Stimulated activated naive CD8-positive, alpha-beta T cell treated with anti-CD3 and anti-CD28 coated beads, Interleukin-15, Interleukin-2, amounts not matched to agents 100 ng/mL and 50 ng/mL, for 24 hours (primary cell): Measurements from ENCODE around the gene PIGQ.

Experiments
- H3K27ac Mint-ChIP-seq: one replicate; pipeline ENCODE4 v1.8.0; 2021; ENCODE audit warnings: mild to moderate bottlenecking, mixed read lengths
- H3K27me3 Mint-ChIP-seq: one replicate; pipeline ENCODE4 v1.8.0; 2021; ENCODE audit warnings: mixed read lengths
- H3K36me3 Mint-ChIP-seq: one replicate; pipeline ENCODE4 v1.8.0; 2021; ENCODE audit warnings: low read depth, mixed read lengths
- H3K4me1 Mint-ChIP-seq: one replicate; pipeline ENCODE4 v1.8.0; 2021; ENCODE audit warnings: low read depth, mixed read lengths
- H3K4me3 Mint-ChIP-seq: one replicate; pipeline ENCODE4 v1.8.0; 2021; ENCODE audit warnings: mild to moderate bottlenecking, mixed read lengths
- H3K9me3 Mint-ChIP-seq: one replicate; pipeline ENCODE4 v1.8.0; 2021; ENCODE audit warnings: mixed read lengths

The PIGQ gene

GRCh38 chr16:567373-568256 is 2.2 kb upstream of the PIGQ start:
- Mint-ChIP-seq H3K27ac (peak overlapping the region; percentile 16), H3K9me3 (no peaks in the 10 kb centered on the region), H3K27me3 (peaks cover 2% of the 10 kb centered on the region), H3K4me1 (peaks cover 29% of the 10 kb centered on the region), H3K4me3 (peak overlapping the region; percentile 35), H3K36me3 (no peaks in the 10 kb centered on the region)

GRCh38 chr16:568401-569258 is 1.1 kb upstream of the PIGQ start:
- peak overlapping the region; percentile 84 for H3K4me3 Mint-ChIP-seq
- peaks cover 29% of the 10 kb centered on the region for H3K4me1 Mint-ChIP-seq
- H3K27ac Mint-ChIP-seq: peak overlapping the region; percentile 90
- H3K27me3 Mint-ChIP-seq: no peaks in the 10 kb centered on the region
- H3K9me3 Mint-ChIP-seq: no peaks in the 10 kb centered on the region
- H3K36me3 Mint-ChIP-seq: no peaks in the 10 kb centered on the region

- no peaks in the 10 kb centered on the region for H3K27me3 Mint-ChIP-seq
- H3K4me1 Mint-ChIP-seq: peaks cover 19% of the 10 kb centered on the region
- H3K36me3 Mint-ChIP-seq: no peaks in the 10 kb centered on the region
- no peak overlapping the region for H3K27ac Mint-ChIP-seq
- H3K4me3 Mint-ChIP-seq: no peak overlapping the region
- H3K9me3 Mint-ChIP-seq: no peaks in the 10 kb centered on the region
Observed at GRCh38 chr16:572865-573650, 3.3 kb downstream of the PIGQ start.

DNA sequence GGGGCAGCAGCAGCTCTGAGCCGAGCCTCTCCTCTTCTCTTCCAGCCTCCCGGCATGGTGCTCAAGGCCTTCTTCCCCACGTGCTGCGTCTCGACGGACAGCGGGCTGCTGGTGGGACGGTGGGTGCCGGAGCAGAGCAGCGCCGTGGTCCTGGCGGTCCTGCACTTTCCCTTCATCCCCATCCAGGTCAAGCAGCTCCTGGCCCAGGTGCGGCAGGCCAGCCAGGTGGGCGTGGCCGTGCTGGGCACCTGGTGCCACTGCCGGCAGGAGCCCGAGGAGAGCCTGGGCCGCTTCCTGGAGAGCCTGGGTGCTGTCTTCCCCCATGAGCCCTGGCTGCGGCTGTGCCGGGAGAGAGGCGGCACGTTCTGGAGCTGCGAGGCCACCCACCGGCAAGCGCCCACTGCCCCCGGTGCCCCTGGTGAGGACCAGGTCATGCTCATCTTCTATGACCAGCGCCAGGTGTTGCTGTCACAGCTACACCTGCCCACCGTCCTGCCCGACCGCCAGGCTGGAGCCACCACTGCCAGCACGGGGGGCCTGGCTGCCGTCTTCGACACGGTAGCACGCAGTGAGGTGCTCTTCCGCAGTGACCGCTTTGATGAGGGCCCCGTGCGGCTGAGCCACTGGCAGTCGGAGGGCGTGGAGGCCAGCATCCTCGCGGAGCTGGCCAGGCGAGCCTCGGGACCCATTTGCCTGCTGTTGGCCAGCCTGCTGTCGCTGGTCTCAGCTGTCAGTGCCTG is 4.4 kb downstream of the PIGQ start:
- H3K4me1 Mint-ChIP-seq: peaks cover 15% of the 10 kb centered on the region
- H3K9me3 Mint-ChIP-seq: no peaks in the 10 kb centered on the region
- no peaks in the 10 kb centered on the region for H3K27me3 Mint-ChIP-seq
- H3K36me3 Mint-ChIP-seq: no peaks in the 10 kb centered on the region
- no peak overlapping the region for H3K4me3 Mint-ChIP-seq
- H3K27ac Mint-ChIP-seq: no peak overlapping the region

- peaks cover 11% of the 10 kb centered on the region for H3K4me1 Mint-ChIP-seq
- H3K27me3 Mint-ChIP-seq: no peaks in the 10 kb centered on the region
- H3K36me3 Mint-ChIP-seq: no peaks in the 10 kb centered on the region
- no peaks in the 10 kb centered on the region for H3K9me3 Mint-ChIP-seq
- H3K27ac Mint-ChIP-seq: no peak overlapping the region
- H3K4me3 Mint-ChIP-seq: no peak overlapping the region
Observed at GRCh38 chr16:575354-576196, 5.8 kb downstream of the PIGQ start.

- no peaks in the 10 kb centered on the region for H3K27me3 Mint-ChIP-seq
- no peak overlapping the region for H3K27ac Mint-ChIP-seq
- H3K4me3 Mint-ChIP-seq: no peak overlapping the region
- H3K9me3 Mint-ChIP-seq: no peaks in the 10 kb centered on the region
- H3K4me1 Mint-ChIP-seq: peaks cover 4% of the 10 kb centered on the region
- H3K36me3 Mint-ChIP-seq: no peaks in the 10 kb centered on the region
Observed at GRCh38 chr16:576197-576822, 6.5 kb downstream of the PIGQ start.

DNA sequence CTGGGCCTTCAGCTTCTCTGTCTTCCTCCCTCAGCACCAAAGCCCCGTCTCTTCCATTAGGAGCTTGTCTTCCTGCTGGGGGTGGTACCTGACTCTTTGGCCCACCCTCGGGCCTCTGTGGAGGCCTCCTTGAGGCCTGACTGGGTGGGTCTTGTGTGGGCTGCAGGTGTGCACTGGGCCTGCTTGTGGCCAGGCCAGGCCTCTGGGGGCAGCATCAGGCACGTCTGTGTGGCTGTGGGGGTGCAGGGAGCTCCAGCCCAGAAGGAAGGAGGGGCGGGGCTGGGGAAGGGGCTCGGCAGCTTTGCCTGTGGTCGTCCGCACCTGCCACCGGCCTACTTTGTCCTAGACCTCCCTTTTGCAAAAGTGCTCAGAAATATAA is 7.0 kb downstream of the PIGQ start:
- no peaks in the 10 kb centered on the region for H3K4me1 Mint-ChIP-seq
- H3K4me3 Mint-ChIP-seq: no peak overlapping the region
- no peak overlapping the region for H3K27ac Mint-ChIP-seq
- H3K9me3 Mint-ChIP-seq: no peaks in the 10 kb centered on the region
- no peaks in the 10 kb centered on the region for H3K27me3 Mint-ChIP-seq
- no peaks in the 10 kb centered on the region for H3K36me3 Mint-ChIP-seq

- H3K36me3 Mint-ChIP-seq: no peaks in the 10 kb centered on the region
- no peak overlapping the region for H3K27ac Mint-ChIP-seq
- H3K27me3 Mint-ChIP-seq: no peaks in the 10 kb centered on the region
- no peaks in the 10 kb centered on the region for H3K4me1 Mint-ChIP-seq
- H3K4me3 Mint-ChIP-seq: no peak overlapping the region
- H3K9me3 Mint-ChIP-seq: no peaks in the 10 kb centered on the region
Observed at GRCh38 chr16:577796-578195, 8.0 kb downstream of the PIGQ start.

GRCh38 chr16:578232-578869 is 8.6 kb downstream of the PIGQ start:
- Mint-ChIP-seq H3K4me1 (no peaks in the 10 kb centered on the region), H3K27ac (no peak overlapping the region), H3K4me3 (no peak overlapping the region), H3K27me3 (no peaks in the 10 kb centered on the region), H3K36me3 (no peaks in the 10 kb centered on the region), H3K9me3 (no peaks in the 10 kb centered on the region)

- Mint-ChIP-seq H3K9me3 (no peaks in the 10 kb centered on the region), H3K4me1 (no peaks in the 10 kb centered on the region), H3K4me3 (no peak overlapping the region), H3K36me3 (no peaks in the 10 kb centered on the region), H3K27ac (no peak overlapping the region), H3K27me3 (no peaks in the 10 kb centered on the region)
Observed at GRCh38 chr16:578870-579405, 9.2 kb downstream of the PIGQ start.

- Mint-ChIP-seq H3K27ac (no peak overlapping the region), H3K36me3 (no peaks in the 10 kb centered on the region), H3K27me3 (no peaks in the 10 kb centered on the region), H3K9me3 (no peaks in the 10 kb centered on the region), H3K4me3 (no peak overlapping the region), H3K4me1 (no peaks in the 10 kb centered on the region)
Observed at GRCh38 chr16:580141-580945, 10.6 kb downstream of the PIGQ start.

- Mint-ChIP-seq H3K4me1 (no peaks in the 10 kb centered on the region), H3K27ac (no peak overlapping the region), H3K4me3 (no peak overlapping the region), H3K36me3 (no peaks in the 10 kb centered on the region), H3K27me3 (no peaks in the 10 kb centered on the region), H3K9me3 (no peaks in the 10 kb centered on the region)
Observed at GRCh38 chr16:580946-581498, 11.3 kb downstream of the PIGQ start.
